ENCODE data around the gene SMIM28.

DNA sequence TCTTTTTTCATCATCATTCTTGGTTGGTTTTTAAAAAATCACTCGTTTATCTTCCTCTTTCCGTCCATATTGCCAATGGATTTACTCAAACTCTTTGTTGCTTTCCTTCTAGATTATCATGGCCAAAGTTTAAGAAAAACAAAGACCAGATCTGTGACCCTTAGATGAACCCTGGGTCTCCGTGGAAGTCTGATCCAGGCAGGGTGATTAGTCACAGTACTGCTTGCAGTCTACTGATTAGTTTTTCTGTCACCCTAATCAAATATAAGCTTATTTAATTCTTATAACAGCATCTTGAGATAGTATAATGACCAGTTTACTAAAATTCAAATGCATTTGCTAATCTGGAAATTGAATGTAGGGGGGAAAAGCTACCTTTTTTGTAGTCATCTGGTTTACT lies 6.0 kb upstream of the SMIM28 start:
- TF ChIP-seq POLR2A (IDR thresholded peaks at IDR 0.05; ENCODE audit: low read depth, low read length) (no peak), POLR2AphosphoS5 (IDR thresholded peaks at IDR 0.05; ENCODE audit: low read depth, low read length) (no peak), POU2F2 (IDR thresholded peaks at IDR 0.05; ENCODE audit: low read depth, low read length) (no peak), TAF1 (IDR thresholded peaks at IDR 0.05; ENCODE audit: low read depth, low read length) (no peak), SPI1 (IDR thresholded peaks at IDR 0.05; ENCODE audit: low read depth, low read length) (no peak)

All from GM12891 (cell line).